Heart left ventricle (tissue), 13 donors: ENCODE measurements around the gene JKAMP.

Experiments
- CTCF ChIP-seq, 12 donors: fragments of 200-600 bp; sonication (generic) in 4 of 12; IDR thresholded peaks; one replicate each; pipeline versions ENCODE4 v1.5.0 to v1.8.0; 2018 to 2022; ENCODE audit warnings: antibody characterized with exemption in 12 of 12, mild to moderate bottlenecking in 5 of 12
- POLR2A ChIP-seq, 2 donors: fragments of 450-650 bp; IDR thresholded peaks; one replicate each; pipeline ENCODE4 v1.6.1; 2017; ENCODE audit warnings: antibody characterized with exemption in 2 of 2, mild to moderate bottlenecking in 2 of 2, moderate library complexity in 2 of 2
- donor health status: ischemic (EF 13 %, LVEDD 7.1; RV severe dilation, severe dysfunction).
- donor health status: DM: no; HTN: yes; CAD: no.
- donor health status: DM: no; HTN: no; CAD: no.
- donor health status: ischemic (EF 25% LVEDD 6.9; RV normal size, moderate dysfunction).
- donor health status: ischemic (EF 25% LVEDD 5.7; RV mildly dilated, moderate dysfunction).
- donor health status: ischemic (EF 35%, LVEDD 5.7; RV mildly dilated, moderate dysfunction).
- donor health status: nonischemic (EF 11% LVEDD 7.7; RV severe dilation, severe dysfunction).
- donor health status: DM: yes; HTN: yes; CAD: no.
- donor health status: PGD.
- donor health status: ischemic (EF 29% LVEDD 5.4; RV normal size, mild dysfunction).
- donor health status: nonischemic (EF 23%, LVEDD 6.1; RV moderate dilation, normal function).

GRCh38 chr14:59464486-59465315 lies 19.6 kb upstream of the JKAMP start:
- no peak for TF ChIP-seq POLR2A (IDR thresholded peaks at IDR 0.05)
- no peak for TF ChIP-seq CTCF (IDR thresholded peaks at IDR 0.05)
